Spleen (tissue), 7 donors: Measurements from ENCODE around the gene B3GAT1.

Experiments used
- CTCF ChIP-seq, 11 experiments: fragments of 200-600 bp in 7 of 11; fragments of 450-650 bp in 4 of 11; sonication (generic) in 4 of 11; IDR thresholded peaks in 8 of 11; conservative IDR thresholded peaks in 3 of 11; 1 replicate in 7 of 11; 2 replicates in 4 of 11; pipeline versions ENCODE4 v1.4.0 to v1.8.0; 2016 to 2021; ENCODE audit warnings: antibody characterized with exemption in 11 of 11, inconsistent platforms in 4 of 11, mild to moderate bottlenecking in 1 of 11
- POLR2A ChIP-seq, 3 donors: fragments of 450-650 bp; IDR thresholded peaks; one replicate each; pipeline ENCODE4 v1.5.1; 2017; ENCODE audit warnings: antibody characterized with exemption in 3 of 3, mild to moderate bottlenecking in 1 of 3
- donor health status: DM: no; HTN: no; CAD: no; lungs with moderate emphysema.
- donor health status: DM: no; HTN: no; CAD: no.
- donor health status: DM: no; HTN: no; CAD: no.

- TF ChIP-seq CTCF (IDR thresholded peaks at IDR 0.05 in 8 of 11, conservative IDR thresholded peaks at IDR 0.05 in 3 of 11) (no peak), POLR2A (IDR thresholded peaks at IDR 0.05) (no peak)
Measured at GRCh38 chr11:134385774-134386565, 26.1 kb downstream of the B3GAT1 start.
